H1 (cell line): Measurements from ENCODE around the gene LENG1. TPM values are rescaled to one million over a fixed set of nuclear protein-coding genes. Genes with fewer than 3 reads are reported as not detected.
"Not testable (repeated sequence)": the region's sequence is repeated elsewhere in the genome, so short reads cannot be mapped to it uniquely, and the experiment has no call there.

Experiments used
- CTCF ChIA-PET: fragments of 300-600 bp; sonication (Branson Sonifier 250); formaldehyde crosslinking; loops from one replicate; lab custom pipeline; 2021; ENCODE audit not compliant: partially characterized antibody; lab: Charles Lee
- POLR2A ChIA-PET: fragments of 300-600 bp; sonication (Branson Sonifier 250); formaldehyde crosslinking; loops from one replicate; lab custom pipeline; 2021; ENCODE audit warnings: inconsistent platforms; ENCODE audit not compliant: partially characterized antibody; lab: Charles Lee
- DNase-seq, 2 experiments: peaks; one replicate each; pipeline versions ENCODE4 v3.0.0 to v3.0.0-alpha.2; 2010 to 2022; ENCODE audit warnings: low spot score in 2 of 2, low read depth in 1 of 2, mixed read lengths in 1 of 2
- FAIRE-seq: peaks from 2 replicates; lab custom pipeline; 2011; peaks lifted over from hg19 to GRCh38; lab: Jason Lieb, UNC
- H2AFZ ChIP-seq: 2 replicates; pipeline ENCODE4 v1.8.1; 2012; ENCODE audit warnings: low read length, inconsistent platforms
- H2AK5ac ChIP-seq: 2 replicates; pipeline ENCODE4 v1.6.1; 2013; ENCODE audit warnings: low read depth, low read length
- H2BK120ac ChIP-seq: replicated peaks from 2 replicates; pipeline ENCODE3; 2013; ENCODE audit warnings: low read depth, low read length, inconsistent platforms
- H2BK12ac ChIP-seq: 2 replicates; pipeline ENCODE4 v1.6.1; 2013; ENCODE audit warnings: low read depth, low read length
- H2BK15ac ChIP-seq: 2 replicates; pipeline ENCODE4 v1.6.1; 2013; ENCODE audit warnings: low read length
- H2BK20ac ChIP-seq: 2 replicates; pipeline ENCODE4 v1.6.1; 2013; ENCODE audit warnings: low read length
- H2BK5ac ChIP-seq: 2 replicates; pipeline ENCODE4 v1.6.1; 2013; ENCODE audit warnings: low read depth, low read length
- H3K14ac ChIP-seq: 2 replicates; pipeline ENCODE4 v1.6.1; 2013; ENCODE audit warnings: inconsistent platforms; ENCODE audit not compliant: insufficient read length
- H3K18ac ChIP-seq: 2 replicates; pipeline ENCODE4 v1.6.1; 2013; ENCODE audit warnings: low read length; ENCODE audit errors: extremely low read depth
- H3K23ac ChIP-seq: 2 replicates; pipeline ENCODE4 v1.6.1; 2013; ENCODE audit warnings: inconsistent platforms; ENCODE audit not compliant: insufficient read length
- H3K23me2 ChIP-seq: 2 replicates; pipeline ENCODE4 v1.6.1; 2013; ENCODE audit warnings: low read depth, low read length
- H3K27ac ChIP-seq: 2 replicates; pipeline ENCODE4 v1.6.1; 2011; ENCODE audit warnings: low read depth, low read length, inconsistent platforms
- H3K27me3 ChIP-seq, 4 experiments: replicated peaks in 1 of 4; 1 replicate in 1 of 4; 2 replicates in 3 of 4; pipeline versions ENCODE4 v1.6.1 to v1.8.1; 2011 to 2013; ENCODE audit warnings: low read length in 3 of 4, mild to moderate bottlenecking in 3 of 4, inconsistent platforms in 2 of 4, mixed read lengths in 2 of 4, moderate library complexity in 1 of 4; ENCODE audit not compliant: control insufficient read depth in 3 of 4, insufficient read depth in 3 of 4; ENCODE audit errors: extremely low read depth in 1 of 4
- H3K36me3 ChIP-seq, 4 experiments: 2 replicates each; pipeline versions ENCODE4 v1.6.1 to v1.8.1; 2011 to 2013; ENCODE audit warnings: mild to moderate bottlenecking in 4 of 4, low read length in 3 of 4, moderate library complexity in 2 of 4, control low read depth in 1 of 4, inconsistent platforms in 1 of 4; ENCODE audit not compliant: insufficient read depth in 4 of 4, control insufficient read depth in 2 of 4
- H3K4ac ChIP-seq: replicated peaks from 2 replicates; pipeline ENCODE3; 2013; ENCODE audit warnings: low read length, low read depth, mixed read lengths, inconsistent platforms; ENCODE audit not compliant: insufficient read length
- H3K4me1 ChIP-seq, 4 experiments: replicated peaks in 1 of 4; 1 replicate in 1 of 4; 2 replicates in 3 of 4; pipeline versions ENCODE4 v1.6.1 to v1.8.1; 2011 to 2013; ENCODE audit warnings: low read length in 3 of 4, inconsistent platforms in 2 of 4, mixed read lengths in 1 of 4; ENCODE audit not compliant: insufficient read depth in 4 of 4, control insufficient read depth in 3 of 4
- H3K4me2 ChIP-seq, 2 experiments: 2 replicates each; pipeline versions ENCODE4 v1.6.1 to v1.8.1; 2011 to 2013; ENCODE audit warnings: low read depth in 2 of 2, low read length in 2 of 2, control low read depth in 1 of 2, inconsistent platforms in 1 of 2, mild to moderate bottlenecking in 1 of 2; ENCODE audit not compliant: insufficient read depth in 1 of 2
- H3K4me3 ChIP-seq, 4 experiments: fragments of 200-600, 300-600 bp in 1 of 4; sonication (generic), shearing (Covaris generic), sonication (Bioruptor Twin) in 1 of 4; 2 replicates each; pipeline versions ENCODE4 v1.5.1 to v1.8.1; 2011 to 2016; ENCODE audit warnings: low read length in 4 of 4, low read depth in 3 of 4, control low read depth in 2 of 4, inconsistent platforms in 2 of 4, mild to moderate bottlenecking in 2 of 4, mixed read lengths in 1 of 4, moderate library complexity in 1 of 4; ENCODE audit not compliant: insufficient read depth in 2 of 4; ENCODE audit errors: extremely low read depth in 1 of 4
- H3K56ac ChIP-seq: replicated peaks from 2 replicates; pipeline ENCODE3; 2013; ENCODE audit warnings: low read depth, mild to moderate bottlenecking, mixed read lengths, low read length, inconsistent platforms; ENCODE audit not compliant: insufficient read length
- H3K79me1 ChIP-seq: 2 replicates; pipeline ENCODE4 v1.6.1; 2013; ENCODE audit warnings: low read depth, low read length, control low read depth
- H3K79me2 ChIP-seq, 2 experiments: 2 replicates each; pipeline versions ENCODE4 v1.6.1 to v1.8.1; 2012 to 2013; ENCODE audit warnings: low read length in 2 of 2, mild to moderate bottlenecking in 2 of 2, inconsistent platforms in 1 of 2; ENCODE audit not compliant: insufficient read depth in 2 of 2, control insufficient read depth in 1 of 2
- H3K9ac ChIP-seq, 4 experiments: replicated peaks in 1 of 4; 1 replicate in 1 of 4; 2 replicates in 3 of 4; pipeline versions ENCODE4 v1.6.1 to v1.8.1; 2011 to 2013; ENCODE audit warnings: low read depth in 3 of 4, low read length in 3 of 4, control low read depth in 2 of 4, mild to moderate bottlenecking in 2 of 4, moderate library complexity in 2 of 4, inconsistent platforms in 1 of 4; ENCODE audit errors: extremely low read depth in 1 of 4
- H3K9me3 ChIP-seq, 2 experiments: 2 replicates each; pipeline versions ENCODE4 v1.6.1 to v1.8.1; 2012 to 2013; ENCODE audit warnings: mild to moderate bottlenecking in 2 of 2, moderate library complexity in 2 of 2, control low read depth in 1 of 2, inconsistent platforms in 1 of 2, low read depth in 1 of 2, low read length in 1 of 2, mixed read lengths in 1 of 2; ENCODE audit not compliant: insufficient read depth in 2 of 2
- H4K20me1 ChIP-seq, 2 experiments: replicated peaks in 1 of 2; 2 replicates each; pipeline versions ENCODE3 to v1.8.1; 2011 to 2013; ENCODE audit warnings: inconsistent platforms in 2 of 2, low read length in 2 of 2, mild to moderate bottlenecking in 1 of 2; ENCODE audit not compliant: insufficient read depth in 2 of 2, control insufficient read depth in 1 of 2
- H4K5ac ChIP-seq: 2 replicates; pipeline ENCODE4 v1.6.1; 2013; ENCODE audit warnings: low read length, low read depth, mixed read lengths, inconsistent platforms; ENCODE audit not compliant: insufficient read length
- H4K8ac ChIP-seq: 2 replicates; pipeline ENCODE4 v1.8.0; 2013; ENCODE audit warnings: mild to moderate bottlenecking, moderate library complexity, low read length, inconsistent platforms; ENCODE audit not compliant: insufficient read depth; ENCODE audit errors: extremely low read depth
- H4K91ac ChIP-seq: replicated peaks from 2 replicates; pipeline ENCODE3; 2013; ENCODE audit warnings: low read length, mixed read lengths, inconsistent platforms; ENCODE audit not compliant: insufficient read length
- POLR2A ChIP-seq, 2 experiments: IDR thresholded peaks; 1 replicate in 1 of 2; 2 replicates in 1 of 2; pipeline ENCODE4 v1.6.1; 2011; ENCODE audit warnings: low read depth in 2 of 2, low read length in 2 of 2, mild to moderate bottlenecking in 2 of 2; ENCODE audit errors: control extremely low read depth in 1 of 2
- WGBS, 2 experiments: shearing (Covaris generic) in 1 of 2; methylation state at CpG; one replicate each; pipeline versions ENCODE4 v1.1.6 to v1.1.7; 2013 to 2015; ENCODE audit warnings: low lambda C conversion rate in 2 of 2, mixed read lengths in 2 of 2, inconsistent platforms in 1 of 2, low coverage in 1 of 2, missing lambda C conversion rate in 1 of 2; ENCODE audit not compliant: insufficient replicate concordance in 2 of 2, insufficient coverage in 1 of 2, insufficient read length in 1 of 2; ENCODE audit errors: extremely low coverage in 1 of 2, missing lambda C conversion rate in 1 of 2; 5-methylcytosine and 5-hydroxymethylcytosine counted together
- polyA plus RNA-seq, 7 experiments: library from polyadenylated mRNA; depleted of rRNA in 3 of 7; stranded (reverse) in 5 of 7; unstranded in 2 of 7; fragments of >200 nt in 5 of 7; fragments of 200-250 nt in 2 of 7; gene quantifications; 1 replicate in 5 of 7; 2 replicates in 1 of 7; 4 replicates in 1 of 7; pipeline versions ENCODE4 v1.2.1 to v1.2.3, GENCODE V29; 2011 to 2013; ENCODE audit warnings: missing spikeins in 2 of 7, mixed read lengths in 2 of 7
- total RNA-seq: library from RNA; stranded (reverse); fragmentation: NEBNext Ultra II Directional; extraction: Animal tissue kit (Norgen Biotek cat#: 25700); gene quantifications from 2 replicates; pipeline ENCODE4 v1.2.1, GENCODE V29; 2021

Gene LENG1
- total and polyA plus RNA-seq, 2 of the 8 experiments (the other 6 are each of a cell fraction or from before 2014, with no cell fraction given), result 1.2 to 4.4 TPM

GRCh38 chr19:54207193-54207592 is 47.7 kb upstream of the LENG1 start:
- Histone ChIP-seq H3K36me3 (peaks cover 45 to 62% (median 58%) of the 10 kb centered on the region in 4 experiments), H4K20me1 (peaks cover 53 to 55% of the 10 kb centered on the region in 2 experiments), H3K4me1 (peaks cover 12 to 22% (median 18%) of the 10 kb centered on the region in 4 experiments), H3K79me1 (peaks cover 21% of the 10 kb centered on the region), H3K79me2 (peaks cover 20 to 48% of the 10 kb centered on the region in 2 experiments), H3K23me2 (peaks cover 13% of the 10 kb centered on the region)
- 92% methylated on average over 23 of the region's 23 CpGs; no CpG with 5 or more reads in 1 of the 2 experiments for WGBS, 2 experiments
- H3K27ac ChIP-seq, H3K4me3 ChIP-seq, CTCF ChIA-PET, H2BK120ac ChIP-seq, H3K56ac ChIP-seq, H3K9me3 ChIP-seq, H2BK15ac ChIP-seq, H3K23ac ChIP-seq, H2BK12ac ChIP-seq, DNase-seq, H4K8ac ChIP-seq, H3K27me3 ChIP-seq, H3K18ac ChIP-seq, H3K9ac ChIP-seq, H4K91ac ChIP-seq, H3K14ac ChIP-seq, FAIRE-seq, H3K4ac ChIP-seq, H3K4me2 ChIP-seq, H2BK20ac ChIP-seq, H2AFZ ChIP-seq, H2BK5ac ChIP-seq, H4K5ac ChIP-seq, H2AK5ac ChIP-seq: not testable (repeated sequence)
- TF ChIP-seq POLR2A (IDR thresholded peaks at IDR 0.05; ENCODE audit: control extremely low read depth in 1 of 2, low read depth in 2 of 2, low read length in 2 of 2), result peak in 1 of 2 experiments; percentile 14; a peak in 1 of 3 replicates
- POLR2A ChIA-PET, result interaction anchor here (1.0 to 23.4 kb wide), 14 partner anchors 10 to 229 kb away, joined by 3 to 909 read pairs (median 7); partner anchors contain the start of genes CNOT3, LILRB3, MBOAT7 and RPS9
